GM12873 (cell line): ENCODE results near the gene TASP1.

Experiments used
- CTCF ChIP-seq: IDR thresholded peaks from 2 replicates; pipeline ENCODE4 v1.5.1; 2012; ENCODE audit warnings: low read depth, mild to moderate bottlenecking, moderate library complexity, low read length, control low read depth; ENCODE audit not compliant: insufficient read depth; ENCODE audit errors: missing control alignments

The TASP1 gene

GRCh38 chr20:13426870-13427269 is 211.9 kb downstream of the TASP1 start:
- TF ChIP-seq CTCF: no peak

GRCh38 chr20:13425381-13426135 is 213.2 kb downstream of the TASP1 start:
- no peak for TF ChIP-seq CTCF

- TF ChIP-seq CTCF: no peak
These were observed 214.4 kb downstream of the TASP1 start for GRCh38 chr20:13424174-13424833.

GRCh38 chr20:13423472-13424173 is 215.1 kb downstream of the TASP1 start:
- TF ChIP-seq CTCF: no peak

GRCh38 chr20:13422637-13423036 is 216.1 kb downstream of the TASP1 start:
- no peak for TF ChIP-seq CTCF

DNA sequence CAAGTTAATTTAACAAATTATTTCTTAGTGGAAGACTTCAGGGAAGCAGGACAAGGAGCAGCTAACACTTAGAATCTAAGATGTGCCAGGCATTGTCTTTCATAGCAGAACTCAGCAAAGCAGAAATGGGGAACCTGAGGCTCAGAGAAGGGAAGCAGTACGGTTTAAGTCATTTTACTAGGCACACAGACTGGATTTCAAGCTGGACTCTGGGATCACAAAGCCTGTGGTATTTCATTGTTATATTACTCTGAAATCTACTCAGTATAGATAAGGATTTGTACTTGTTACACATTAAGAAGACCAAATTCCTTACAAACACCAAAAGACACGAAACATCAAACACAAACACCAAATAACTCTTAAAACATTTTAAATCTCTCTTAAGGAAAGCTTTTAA is 218.1 kb downstream of the TASP1 start:
- TF ChIP-seq CTCF: no peak

- TF ChIP-seq CTCF: no peak
These were observed 219.3 kb downstream of the TASP1 start for GRCh38 chr20:13419477-13419876.
